ENCODE results near the gene MCL1. TPM values are rescaled to one million over a fixed set of nuclear protein-coding genes. Genes with fewer than 3 reads are reported as not detected.

Gene MCL1
- total and polyA plus RNA-seq, 2 donors (not counting 1 experiment from before 2014, with no cell fraction given) = 219 to 266 TPM

DNA sequence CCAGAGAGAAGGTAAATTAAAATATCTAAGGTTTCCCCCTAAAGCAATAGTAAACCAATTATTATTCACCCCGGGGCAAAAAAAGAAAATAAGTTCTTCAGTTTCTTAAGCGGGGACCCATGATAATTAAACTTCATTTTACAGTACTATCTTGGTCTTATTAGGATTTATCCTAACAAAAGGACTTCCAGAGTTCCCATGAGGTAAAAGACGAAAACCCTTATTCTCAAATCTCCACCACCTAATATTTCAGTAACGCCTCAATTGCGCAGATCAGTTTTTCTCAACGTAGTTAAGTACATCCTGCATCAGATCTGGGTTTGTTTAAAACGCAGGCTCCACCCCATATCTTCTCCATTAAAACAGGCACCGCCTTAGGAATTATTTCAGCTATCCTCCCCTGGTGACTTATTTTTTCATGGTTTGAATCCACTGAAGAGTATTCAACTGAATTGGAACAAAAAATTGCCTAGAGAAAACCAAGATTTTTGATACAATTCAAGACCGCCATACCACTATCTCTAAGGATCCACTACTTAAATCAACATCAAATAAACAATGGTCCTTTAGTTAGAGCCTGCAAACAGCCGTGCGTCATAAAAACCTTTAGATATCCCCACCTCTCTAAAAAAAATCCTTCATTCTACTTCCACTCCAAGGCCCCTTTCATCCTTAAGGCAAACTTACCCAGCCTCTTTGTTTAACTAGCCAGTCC lies 1.7 kb downstream of the MCL1 start:
- H3K27ac Mint-ChIP-seq = peak overlapping the region; percentile 97
- H3K4me1 Mint-ChIP-seq = peaks cover 64% of the 10 kb centered on the region
- no peak for ATAC-seq (ENCODE audit: low read depth)
- no peaks in the 10 kb centered on the region for H3K9me3 Mint-ChIP-seq (ENCODE audit: insufficient read depth)
- Histone ChIP-seq H3K4me2 (replicated peaks; ENCODE audit: low read depth, low read length, poor library complexity, severe bottlenecking) (peak overlapping the region; percentile 86), H3K79me2 (ENCODE audit: control insufficient read depth, insufficient read depth, low read length) (peaks cover 82% of the 10 kb centered on the region), H3K36me3 (replicated peaks in 1 of 2; ENCODE audit: control extremely low read depth in 1 of 2, control insufficient read depth in 1 of 2, extremely low read depth in 1 of 2, insufficient read depth in 2 of 2, low read length in 1 of 2) (peaks cover 1 to 63% of the 10 kb centered on the region in 2 experiments), H3K27me3 (replicated peaks in 1 of 4; ENCODE audit: control extremely low read depth in 1 of 4, control insufficient read depth in 3 of 4, insufficient read depth in 4 of 4, low read length in 3 of 4) (no peaks in the 10 kb centered on the region), H4K20me1 (ENCODE audit: control insufficient read depth, insufficient read depth, low read length, poor library complexity, severe bottlenecking) (peaks cover 64% of the 10 kb centered on the region), H3K9ac (ENCODE audit: low read length) (peak overlapping the region; percentile 94), H3K27ac (ENCODE audit: low read length in 2 of 2) (peak overlapping the region; percentile 86 to 97), H3K4me3 (ENCODE audit: control extremely low read depth in 1 of 5, extremely low read depth in 1 of 5, insufficient read depth in 1 of 5, low read depth in 2 of 5, low read length in 4 of 5) (peak overlapping the region; percentile 76 to 100 (median 98)), H2AFZ (ENCODE audit: insufficient read depth, low read depth, low read length, poor library complexity, severe bottlenecking) (no peak overlapping the region), H3K4me1 (ENCODE audit: control insufficient read depth in 2 of 2, insufficient read depth in 2 of 2, low read length in 2 of 2) (peaks cover 44 to 52% of the 10 kb centered on the region in 2 donors), H3K9me3 (ENCODE audit: control extremely low read depth in 1 of 3, control insufficient read depth in 2 of 3, insufficient read depth in 1 of 3, low read length in 2 of 3) (no peaks in the 10 kb centered on the region)
- intact Hi-C loops (cut with micrococcal nuclease) = no loop called here
- H3K27me3 Mint-ChIP-seq = no peaks in the 10 kb centered on the region
- WGBS (ENCODE audit: insufficient coverage) = 0% methylated on average over 6 of the region's 11 CpGs
- DNase-seq = peak; percentile 32
- H3K4me3 Mint-ChIP-seq = peak overlapping the region; percentile 99
- POLR2A ChIA-PET = interaction anchor here (1.6 to 11.2 kb wide), 2 partner anchors 7 to 13 kb away, joined by 11 to 371 read pairs; no protein-coding TSS in a partner anchor
- CTCF ChIA-PET = interaction anchor here (0.6 to 19.2 kb wide), 4 partner anchors 16 to 945 kb away, joined by 3 to 497 read pairs (median 88); partner anchors contain the start of gene ENSA
- no peak for TF ChIP-seq EZH2 (IDR thresholded peaks at IDR 0.05; ENCODE audit: borderline replicate concordance, insufficient read depth, low read depth, low read length, poor library complexity, severe bottlenecking)
- TF ChIP-seq, protein P1, sequence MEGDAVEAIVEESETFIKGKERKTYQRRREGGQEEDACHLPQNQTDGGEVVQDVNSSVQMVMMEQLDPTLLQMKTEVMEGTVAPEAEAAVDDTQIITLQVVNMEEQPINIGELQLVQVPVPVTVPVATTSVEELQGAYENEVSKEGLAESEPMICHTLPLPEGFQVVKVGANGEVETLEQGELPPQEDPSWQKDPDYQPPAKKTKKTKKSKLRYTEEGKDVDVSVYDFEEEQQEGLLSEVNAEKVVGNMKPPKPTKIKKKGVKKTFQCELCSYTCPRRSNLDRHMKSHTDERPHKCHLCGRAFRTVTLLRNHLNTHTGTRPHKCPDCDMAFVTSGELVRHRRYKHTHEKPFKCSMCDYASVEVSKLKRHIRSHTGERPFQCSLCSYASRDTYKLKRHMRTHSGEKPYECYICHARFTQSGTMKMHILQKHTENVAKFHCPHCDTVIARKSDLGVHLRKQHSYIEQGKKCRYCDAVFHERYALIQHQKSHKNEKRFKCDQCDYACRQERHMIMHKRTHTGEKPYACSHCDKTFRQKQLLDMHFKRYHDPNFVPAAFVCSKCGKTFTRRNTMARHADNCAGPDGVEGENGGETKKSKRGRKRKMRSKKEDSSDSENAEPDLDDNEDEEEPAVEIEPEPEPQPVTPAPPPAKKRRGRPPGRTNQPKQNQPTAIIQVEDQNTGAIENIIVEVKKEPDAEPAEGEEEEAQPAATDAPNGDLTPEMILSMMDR (IDR thresholded peaks at IDR 0.05) = no peak
